ENCODE measurements around the gene PDSS2.

PDSS2 gene

DNA sequence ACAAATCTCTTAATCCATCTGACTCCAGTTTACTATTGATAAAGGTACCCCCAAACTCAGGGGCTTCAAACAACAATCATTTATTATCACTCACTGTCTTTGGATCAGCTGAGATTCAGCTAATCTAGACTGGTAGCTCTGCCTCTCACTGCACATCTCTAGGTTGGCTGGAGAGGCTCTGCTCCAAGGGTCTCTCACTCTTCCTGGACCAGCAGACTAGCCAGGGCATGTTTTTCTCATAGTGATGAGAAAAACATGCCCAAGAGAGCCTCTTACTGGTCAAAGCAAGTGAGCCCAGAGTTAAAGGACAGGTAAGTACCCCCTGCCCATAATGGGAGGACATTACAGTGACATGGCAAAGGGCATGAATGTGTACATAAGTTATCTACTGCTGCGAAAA is 228.9 kb downstream of the PDSS2 start:
- no peak for DNase-seq
- Histone ChIP-seq H2BK5ac (ENCODE audit: low read depth, low read length, poor library complexity) (peak overlapping the region; percentile 52), H3K79me2 (ENCODE audit: control insufficient read depth, insufficient read depth, low read length, poor library complexity) (no peaks in the 10 kb centered on the region), H2AK5ac (ENCODE audit: low read length) (no peak overlapping the region), H3K79me1 (ENCODE audit: low read length) (no peaks in the 10 kb centered on the region), H3K4me2 (ENCODE audit: low read length) (no peak overlapping the region), H2BK120ac (ENCODE audit: insufficient read depth, low read length, poor library complexity) (peak overlapping the region; percentile 53), H3K4me3 (ENCODE audit: low read depth, low read length) (no peak overlapping the region), H2BK12ac (ENCODE audit: low read length) (no peak overlapping the region), H3K9me3 (ENCODE audit: insufficient read depth, low read depth, low read length) (no peaks in the 10 kb centered on the region), H3K4me1 (ENCODE audit: control insufficient read depth in 1 of 2, insufficient read depth in 2 of 2, low read length in 2 of 2) (peaks cover 3 to 4% of the 10 kb centered on the region in 2 experiments), H3K27ac (ENCODE audit: low read depth, low read length) (peak overlapping the region; percentile 29), H4K8ac (ENCODE audit: low read depth, low read length) (no peak overlapping the region), H3K9ac (ENCODE audit: low read length) (no peak overlapping the region), H2AFZ (ENCODE audit: insufficient read depth, low read length, poor library complexity) (no peak overlapping the region), H3K14ac (ENCODE audit: low read length) (no peak overlapping the region), H3K18ac (ENCODE audit: low read length) (no peak overlapping the region), H3K27me3 (ENCODE audit: insufficient read depth, low read length) (no peaks in the 10 kb centered on the region), H4K91ac (ENCODE audit: low read depth, low read length) (peak overlapping the region; percentile 43), H3K4ac (ENCODE audit: low read depth, low read length) (peak overlapping the region; percentile 17), H3K36me3 (ENCODE audit: control insufficient read depth in 1 of 2, insufficient read depth in 2 of 2, low read length in 2 of 2) (no peaks in the 10 kb centered on the region), H4K12ac (ENCODE audit: low read depth, low read length) (no peak overlapping the region), H3K23ac (ENCODE audit: low read length) (no peak overlapping the region)
- WGBS (ENCODE audit: extremely low coverage, insufficient coverage, insufficient read length): no CpG with 5 or more reads among the region's 1 CpG

DNA sequence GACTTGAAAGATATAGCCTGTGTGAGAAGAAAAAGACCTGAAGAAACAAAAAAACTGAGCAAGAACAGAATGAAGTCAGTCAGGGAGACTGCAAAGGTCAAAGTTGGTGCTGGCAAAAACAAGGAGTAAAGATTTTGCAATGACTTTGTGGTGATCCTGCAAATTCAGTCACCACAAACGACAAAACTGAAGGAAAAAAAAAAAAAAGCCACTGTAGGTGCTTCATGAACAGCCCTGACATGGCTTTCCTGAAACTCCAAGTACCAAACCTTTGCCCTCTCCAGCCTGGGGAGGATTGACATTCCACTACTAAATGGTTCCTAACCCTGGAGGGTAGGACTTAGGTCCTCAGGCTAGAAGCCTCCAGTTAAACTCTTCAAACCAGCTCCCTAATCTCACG is 229.3 kb downstream of the PDSS2 start:
- H3K79me2 ChIP-seq (ENCODE audit: control insufficient read depth, insufficient read depth, low read length, poor library complexity): no peaks in the 10 kb centered on the region
- no peak overlapping the region for H4K12ac ChIP-seq (ENCODE audit: low read depth, low read length)

DNA sequence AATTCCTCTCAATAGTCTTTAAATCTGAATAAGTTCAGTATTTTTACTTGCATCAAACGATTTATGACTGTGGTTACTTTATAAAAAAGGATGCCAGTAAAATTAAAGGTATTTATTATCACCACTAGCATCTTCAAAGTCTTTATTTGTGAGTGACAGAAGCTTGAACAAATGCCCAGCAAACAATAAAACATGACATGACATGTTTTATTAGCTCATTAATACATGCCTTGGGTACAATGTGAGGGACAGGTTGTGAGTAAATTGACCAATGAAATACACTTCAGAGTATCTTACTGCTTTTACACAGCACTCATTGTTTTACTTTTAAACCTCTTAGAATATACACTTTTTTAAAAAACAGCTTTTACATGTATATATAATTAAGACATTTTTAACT is 230.6 kb downstream of the PDSS2 start:
- Histone ChIP-seq H3K9me3 (ENCODE audit: insufficient read depth, low read depth, low read length) (no peaks in the 10 kb centered on the region), H4K12ac (ENCODE audit: low read depth, low read length) (no peak overlapping the region), H3K27me3 (ENCODE audit: insufficient read depth, low read length) (no peaks in the 10 kb centered on the region), H3K4me3 (ENCODE audit: low read depth, low read length) (no peak overlapping the region), H4K8ac (ENCODE audit: low read depth, low read length) (no peak overlapping the region), H3K14ac (ENCODE audit: low read length) (no peak overlapping the region), H2AFZ (ENCODE audit: insufficient read depth, low read length, poor library complexity) (no peak overlapping the region), H3K9ac (ENCODE audit: low read length) (no peak overlapping the region), H3K79me1 (ENCODE audit: low read length) (no peaks in the 10 kb centered on the region), H4K91ac (ENCODE audit: low read depth, low read length) (no peak overlapping the region), H3K4me1 (ENCODE audit: control insufficient read depth in 1 of 2, insufficient read depth in 2 of 2, low read length in 2 of 2) (peaks cover 3 to 4% of the 10 kb centered on the region in 2 experiments), H3K27ac (ENCODE audit: low read depth, low read length) (no peak overlapping the region), H3K36me3 (ENCODE audit: control insufficient read depth in 1 of 2, insufficient read depth in 2 of 2, low read length in 2 of 2) (no peaks in the 10 kb centered on the region), H3K18ac (ENCODE audit: low read length) (no peak overlapping the region), H3K79me2 (ENCODE audit: control insufficient read depth, insufficient read depth, low read length, poor library complexity) (no peaks in the 10 kb centered on the region), H2AK5ac (ENCODE audit: low read length) (no peak overlapping the region), H3K4me2 (ENCODE audit: low read length) (no peak overlapping the region), H2BK12ac (ENCODE audit: low read length) (no peak overlapping the region), H2BK5ac (ENCODE audit: low read depth, low read length, poor library complexity) (no peak overlapping the region), H3K23ac (ENCODE audit: low read length) (no peak overlapping the region), H3K4ac (ENCODE audit: low read depth, low read length) (no peak overlapping the region), H2BK120ac (ENCODE audit: insufficient read depth, low read length, poor library complexity) (no peak overlapping the region)
- WGBS (ENCODE audit: extremely low coverage, insufficient coverage, insufficient read length): no CpG with 5 or more reads among the region's 1 CpG
- DNase-seq: no peak

More for the DNA sequence above, 229.3 kb downstream of the PDSS2 start:
- Histone ChIP-seq H3K4me2 (ENCODE audit: low read length) (no peak overlapping the region), H4K8ac (ENCODE audit: low read depth, low read length) (no peak overlapping the region), H3K4ac (ENCODE audit: low read depth, low read length) (peak overlapping the region; percentile 44), H2BK120ac (ENCODE audit: insufficient read depth, low read length, poor library complexity) (peak overlapping the region; percentile 53), H3K27me3 (ENCODE audit: insufficient read depth, low read length) (no peaks in the 10 kb centered on the region), H3K4me3 (ENCODE audit: low read depth, low read length) (no peak overlapping the region), H2BK12ac (ENCODE audit: low read length) (no peak overlapping the region), H2AK5ac (ENCODE audit: low read length) (no peak overlapping the region), H3K4me1 (ENCODE audit: control insufficient read depth in 1 of 2, insufficient read depth in 2 of 2, low read length in 2 of 2) (peaks cover 3 to 4% of the 10 kb centered on the region in 2 experiments), H3K79me1 (ENCODE audit: low read length) (no peaks in the 10 kb centered on the region), H3K18ac (ENCODE audit: low read length) (no peak overlapping the region), H3K14ac (ENCODE audit: low read length) (no peak overlapping the region), H3K36me3 (ENCODE audit: control insufficient read depth in 1 of 2, insufficient read depth in 2 of 2, low read length in 2 of 2) (no peaks in the 10 kb centered on the region), H3K27ac (ENCODE audit: low read depth, low read length) (peak overlapping the region; percentile 51), H2BK5ac (ENCODE audit: low read depth, low read length, poor library complexity) (peak overlapping the region; percentile 52), H4K91ac (ENCODE audit: low read depth, low read length) (peak overlapping the region; percentile 43), H3K9ac (ENCODE audit: low read length) (no peak overlapping the region), H3K23ac (ENCODE audit: low read length) (no peak overlapping the region), H3K9me3 (ENCODE audit: insufficient read depth, low read depth, low read length) (no peaks in the 10 kb centered on the region), H2AFZ (ENCODE audit: insufficient read depth, low read length, poor library complexity) (no peak overlapping the region)
- DNase-seq: no peak
- WGBS (ENCODE audit: extremely low coverage, insufficient coverage, insufficient read length): no CpG with 5 or more reads among the region's 2 CpGs

DNA sequence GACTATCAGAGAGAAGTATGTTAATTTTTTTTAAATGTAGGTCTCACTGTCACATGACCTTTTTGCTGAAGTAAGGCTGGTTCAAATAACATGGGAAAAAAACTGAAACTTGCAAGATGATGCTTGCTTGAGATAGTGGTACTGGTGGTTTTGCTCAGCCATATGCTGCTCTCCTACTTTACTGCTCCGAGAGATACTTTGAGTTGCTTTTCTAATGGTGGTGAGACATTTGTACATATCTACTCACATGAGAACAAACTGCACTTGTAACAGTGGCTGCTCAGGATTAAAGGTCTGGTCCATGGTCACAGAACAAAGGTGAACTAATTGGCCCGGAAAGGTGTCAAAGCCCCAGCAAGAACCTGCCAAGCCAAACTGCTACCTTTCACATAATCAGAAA is 237.8 kb downstream of the PDSS2 start:
- Histone ChIP-seq H3K9me3 (ENCODE audit: insufficient read depth, low read depth, low read length) (no peaks in the 10 kb centered on the region), H3K27me3 (ENCODE audit: insufficient read depth, low read length) (no peaks in the 10 kb centered on the region), H3K79me1 (ENCODE audit: low read length) (no peaks in the 10 kb centered on the region), H3K4me1 (ENCODE audit: control insufficient read depth in 1 of 2, insufficient read depth in 2 of 2, low read length in 2 of 2) (no peaks in the 10 kb centered on the region), H2AK5ac (ENCODE audit: low read length) (no peak overlapping the region), H3K36me3 (ENCODE audit: control insufficient read depth in 1 of 2, insufficient read depth in 2 of 2, low read length in 2 of 2) (no peaks in the 10 kb centered on the region), H2AFZ (ENCODE audit: insufficient read depth, low read length, poor library complexity) (no peak overlapping the region), H3K18ac (ENCODE audit: low read length) (no peak overlapping the region), H4K8ac (ENCODE audit: low read depth, low read length) (no peak overlapping the region), H2BK5ac (ENCODE audit: low read depth, low read length, poor library complexity) (no peak overlapping the region), H3K79me2 (ENCODE audit: control insufficient read depth, insufficient read depth, low read length, poor library complexity) (no peaks in the 10 kb centered on the region), H3K4ac (ENCODE audit: low read depth, low read length) (no peak overlapping the region), H4K12ac (ENCODE audit: low read depth, low read length) (no peak overlapping the region), H2BK12ac (ENCODE audit: low read length) (no peak overlapping the region), H2BK120ac (ENCODE audit: insufficient read depth, low read length, poor library complexity) (no peak overlapping the region), H3K14ac (ENCODE audit: low read length) (no peak overlapping the region), H3K9ac (ENCODE audit: low read length) (no peak overlapping the region), H3K4me3 (ENCODE audit: low read depth, low read length) (no peak overlapping the region), H3K4me2 (ENCODE audit: low read length) (no peak overlapping the region), H4K91ac (ENCODE audit: low read depth, low read length) (no peak overlapping the region), H3K27ac (ENCODE audit: low read depth, low read length) (no peak overlapping the region), H3K23ac (ENCODE audit: low read length) (no peak overlapping the region)
- no CpG with 5 or more reads among the region's 2 CpGs for whole genome bisulfite sequencing (ENCODE audit: extremely low coverage, insufficient coverage, insufficient read length)
- DNase-seq: peak in 1 of 2 donors; percentile 46
